ENCODE measurements around the gene WBP11. TPM values are rescaled to one million over a fixed set of nuclear protein-coding genes. Genes with fewer than 3 reads are reported as not detected.

WBP11 gene
- total and polyA plus RNA-seq, 4 donors: 9.9 to 16.6 (median 12.2) TPM

DNA sequence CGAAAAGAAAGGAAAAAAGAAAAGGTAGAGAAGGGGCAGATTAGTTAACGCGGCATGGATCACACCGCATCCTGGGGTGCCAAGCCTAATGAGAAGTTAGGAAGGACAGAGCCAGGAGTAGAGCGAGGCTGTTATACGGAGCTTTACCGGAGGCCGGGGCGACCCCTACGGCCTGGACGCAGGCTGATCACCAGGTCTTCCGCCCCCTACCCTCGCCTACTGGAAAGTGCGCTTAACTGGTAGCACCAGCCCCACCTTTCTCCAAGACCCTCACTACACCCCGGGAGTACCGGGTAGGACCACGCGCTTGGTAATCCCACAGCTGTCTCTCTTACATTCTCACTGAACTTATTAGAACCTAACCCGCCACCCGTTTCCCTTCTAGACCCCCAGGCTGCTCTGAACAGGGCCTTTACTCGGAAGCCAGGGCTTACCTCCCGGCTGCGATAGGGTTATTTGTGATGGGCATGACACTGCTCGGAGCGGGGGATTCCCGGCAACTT is 33.8 kb downstream of the WBP11 start:
- Histone ChIP-seq H3K9me3 (ENCODE audit: control insufficient read depth in 4 of 4, low read length in 3 of 4) (no peaks in the 10 kb centered on the region), H3K4me1 (ENCODE audit: control insufficient read depth in 4 of 4, insufficient read depth in 4 of 4, low read length in 3 of 4) (peaks cover 3 to 25% (median 11%) of the 10 kb centered on the region in 4 donors), H3K4me3 (ENCODE audit: low read depth in 1 of 3, low read length in 3 of 3) (peak overlapping the region; percentile 69 to 98 (median 83)), H3K27ac (ENCODE audit: low read depth in 1 of 2, low read length in 2 of 2) (peak overlapping the region; percentile 95), H3K9ac (ENCODE audit: low read depth in 1 of 2, low read length in 2 of 2) (peak overlapping the region; percentile 93), H3K27me3 (ENCODE audit: control insufficient read depth in 4 of 4, insufficient read depth in 4 of 4, low read length in 3 of 4) (no peaks in the 10 kb centered on the region), H3K36me3 (ENCODE audit: control insufficient read depth in 4 of 4, insufficient read depth in 3 of 4, low read depth in 1 of 4, low read length in 3 of 4) (peaks cover 0 to 2% (median 0%) of the 10 kb centered on the region in 4 donors)
- no peak for TF ChIP-seq REST (IDR thresholded peaks at IDR 0.05)
- no peak for TF ChIP-seq HNF4G (IDR thresholded peaks at IDR 0.05)
- no peak for TF ChIP-seq EGR1 (IDR thresholded peaks at IDR 0.05; ENCODE audit: low read depth in 2 of 2)
- no peak for TF ChIP-seq RXRA (IDR thresholded peaks at IDR 0.05)
- no peak for TF ChIP-seq JUND (IDR thresholded peaks at IDR 0.05)
- no peak for TF ChIP-seq FOXA2 (IDR thresholded peaks at IDR 0.05)
- TF ChIP-seq TAF1 (conservative IDR thresholded peaks at IDR 0.05): no peak
- TF ChIP-seq MAX (IDR thresholded peaks at IDR 0.05): no peak
- TF ChIP-seq RAD21 (IDR thresholded peaks at IDR 0.05): no peak
- TF ChIP-seq GABPA (IDR thresholded peaks at IDR 0.05 in 1 of 2, conservative IDR thresholded peaks at IDR 0.05 in 1 of 2): no peak
- TF ChIP-seq SP1 (IDR thresholded peaks at IDR 0.05): no peak
- TF ChIP-seq FOXA1 (IDR thresholded peaks at IDR 0.05): no peak
- no peak for TF ChIP-seq HNF4A (conservative IDR thresholded peaks at IDR 0.05)
- TF ChIP-seq, protein P1, sequence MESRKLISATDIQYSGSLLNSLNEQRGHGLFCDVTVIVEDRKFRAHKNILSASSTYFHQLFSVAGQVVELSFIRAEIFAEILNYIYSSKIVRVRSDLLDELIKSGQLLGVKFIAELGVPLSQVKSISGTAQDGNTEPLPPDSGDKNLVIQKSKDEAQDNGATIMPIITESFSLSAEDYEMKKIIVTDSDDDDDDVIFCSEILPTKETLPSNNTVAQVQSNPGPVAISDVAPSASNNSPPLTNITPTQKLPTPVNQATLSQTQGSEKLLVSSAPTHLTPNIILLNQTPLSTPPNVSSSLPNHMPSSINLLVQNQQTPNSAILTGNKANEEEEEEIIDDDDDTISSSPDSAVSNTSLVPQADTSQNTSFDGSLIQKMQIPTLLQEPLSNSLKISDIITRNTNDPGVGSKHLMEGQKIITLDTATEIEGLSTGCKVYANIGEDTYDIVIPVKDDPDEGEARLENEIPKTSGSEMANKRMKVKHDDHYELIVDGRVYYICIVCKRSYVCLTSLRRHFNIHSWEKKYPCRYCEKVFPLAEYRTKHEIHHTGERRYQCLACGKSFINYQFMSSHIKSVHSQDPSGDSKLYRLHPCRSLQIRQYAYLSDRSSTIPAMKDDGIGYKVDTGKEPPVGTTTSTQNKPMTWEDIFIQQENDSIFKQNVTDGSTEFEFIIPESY (IDR thresholded peaks at IDR 0.05): no peak
- no peak for TF ChIP-seq CTCF (IDR thresholded peaks at IDR 0.05; ENCODE audit: low read depth, low read length, missing input control)
- TF ChIP-seq ATF3 (IDR thresholded peaks at IDR 0.05): no peak
- TF ChIP-seq YY1 (IDR thresholded peaks at IDR 0.05): no peak
- no peak for TF ChIP-seq NR2F2 (IDR thresholded peaks at IDR 0.05)
- WGBS: under 1% methylated on average over 26 of the region's 26 CpGs
- DNase-seq (ENCODE audit: low spot score): peak; percentile 51
